Fibroblast of villous mesenchyme (primary cell): ENCODE measurements around the gene SLX4IP. TPM values are rescaled to one million over a fixed set of nuclear protein-coding genes. Genes with fewer than 3 reads are reported as not detected.

Experiments used
- DNase-seq: peaks from one replicate; pipeline ENCODE4 v3.0.0-alpha.2; 2010; ENCODE audit warnings: low read depth
- H3K4me3 ChIP-seq: 2 replicates; pipeline ENCODE4 v1.5.1; 2011; ENCODE audit warnings: low read depth, mild to moderate bottlenecking, low read length
- CTCF ChIP-seq: IDR thresholded peaks from 2 replicates; pipeline ENCODE4 v1.5.1; 2012; ENCODE audit warnings: low read depth, mild to moderate bottlenecking, low read length; ENCODE audit not compliant: insufficient read depth
- total RNA-seq: library from RNA; depleted of rRNA; stranded (reverse); fragments of >200 nt; gene quantifications from 2 replicates; pipeline ENCODE4 v1.2.3, GENCODE V29; 2012

Gene SLX4IP
- total RNA-seq, 1 donor: 5.6 TPM

- DNase-seq: no peak
- no peak for TF ChIP-seq CTCF
- no peak overlapping the region for H3K4me3 ChIP-seq
These were observed 31.8 kb downstream of the SLX4IP start for GRCh38 chr20:10466855-10467254.

- H3K4me3 ChIP-seq: no peak overlapping the region
- TF ChIP-seq CTCF: no peak
- no peak for DNase-seq
These were observed 32.7 kb downstream of the SLX4IP start for GRCh38 chr20:10467681-10468339.

GRCh38 chr20:10468340-10468845 lies 33.3 kb downstream of the SLX4IP start:
- H3K4me3 ChIP-seq: no peak overlapping the region
- TF ChIP-seq CTCF: no peak
- no peak for DNase-seq

GRCh38 chr20:10469056-10469455 lies 34.0 kb downstream of the SLX4IP start:
- no peak for DNase-seq
- H3K4me3 ChIP-seq: no peak overlapping the region
- TF ChIP-seq CTCF: no peak

GRCh38 chr20:10469599-10469998 lies 34.5 kb downstream of the SLX4IP start:
- H3K4me3 ChIP-seq: no peak overlapping the region
- peak; percentile 75 for TF ChIP-seq CTCF
- DNase-seq: peak; percentile 91

- no peak for TF ChIP-seq CTCF
- DNase-seq: no peak
- H3K4me3 ChIP-seq: no peak overlapping the region
These were observed 35.2 kb downstream of the SLX4IP start for GRCh38 chr20:10470276-10470675.

- TF ChIP-seq CTCF: no peak
- no peak overlapping the region for H3K4me3 ChIP-seq
- DNase-seq: no peak
These were observed 37.8 kb downstream of the SLX4IP start for GRCh38 chr20:10472871-10473270.
